HG02885 (cell line): Measurements from ENCODE around the gene EDAR.
A peak's percentile ranks its signal among the peaks of the same experiment; 100 is the strongest.

Experiments
- ATAC-seq: cut with Tn5 transposase; IDR thresholded peaks from one replicate; pipeline ENCODE4 v1.9.1; 2021; ENCODE audit warnings: mild to moderate bottlenecking; ENCODE audit not compliant: unreplicated experiment, poor library complexity

EDAR gene

GRCh38 chr2:108911807-108912628 lies 77.0 kb downstream of the EDAR start:
- no peak for ATAC-seq

- no peak for ATAC-seq
These were observed 77.6 kb downstream of the EDAR start for GRCh38 chr2:108911401-108911800.

- no peak for ATAC-seq
These were observed 78.3 kb downstream of the EDAR start for GRCh38 chr2:108910541-108911396.

GRCh38 chr2:108910011-108910431 lies 79.0 kb downstream of the EDAR start:
- no peak for ATAC-seq

GRCh38 chr2:108909275-108909823 lies 79.7 kb downstream of the EDAR start:
- ATAC-seq: no peak

GRCh38 chr2:108908713-108909070 lies 80.3 kb downstream of the EDAR start:
- ATAC-seq: no peak

- no peak for ATAC-seq
These were observed 81.0 kb downstream of the EDAR start for GRCh38 chr2:108907822-108908712.

GRCh38 chr2:108906403-108907077 lies 82.5 kb downstream of the EDAR start:
- ATAC-seq: no peak

- ATAC-seq: no peak
These were observed 83.1 kb downstream of the EDAR start for GRCh38 chr2:108905906-108906305.

- no peak for ATAC-seq
These were observed 83.8 kb downstream of the EDAR start for GRCh38 chr2:108905176-108905575.

- no peak for ATAC-seq
These were observed 84.3 kb downstream of the EDAR start for GRCh38 chr2:108904680-108905079.

- peak; percentile 62 for ATAC-seq
These were observed 90.5 kb downstream of the EDAR start for GRCh38 chr2:108898315-108899082.

GRCh38 chr2:108896741-108897140 lies 92.3 kb downstream of the EDAR start:
- ATAC-seq: no peak

- ATAC-seq: no peak
These were observed 93.8 kb downstream of the EDAR start for GRCh38 chr2:108895188-108895587.

- no peak for ATAC-seq
These were observed 94.3 kb downstream of the EDAR start for GRCh38 chr2:108894766-108895165.

GRCh38 chr2:108893277-108893676 lies 95.7 kb downstream of the EDAR start:
- no peak for ATAC-seq

- ATAC-seq: no peak
These were observed 99.1 kb downstream of the EDAR start for GRCh38 chr2:108889907-108890306.

- ATAC-seq: no peak
These were observed 104.4 kb downstream of the EDAR start for GRCh38 chr2:108884619-108885018.

GRCh38 chr2:108878276-108878675 lies 110.7 kb downstream of the EDAR start:
- ATAC-seq: no peak
